GM21825 (cell line): ENCODE data around the gene SAG.
A peak's percentile ranks its signal among the peaks of the same experiment; 100 is the strongest.
"Not testable (repeated sequence)": the region's sequence is repeated elsewhere in the genome, so short reads cannot be mapped to it uniquely, and the experiment has no call there.

Experiments used
- ATAC-seq: cut with Tn5 transposase; IDR thresholded peaks from one replicate; pipeline ENCODE4 v1.9.1; 2021; ENCODE audit warnings: mild to moderate bottlenecking, moderate library complexity; ENCODE audit not compliant: unreplicated experiment

The SAG gene

DNA sequence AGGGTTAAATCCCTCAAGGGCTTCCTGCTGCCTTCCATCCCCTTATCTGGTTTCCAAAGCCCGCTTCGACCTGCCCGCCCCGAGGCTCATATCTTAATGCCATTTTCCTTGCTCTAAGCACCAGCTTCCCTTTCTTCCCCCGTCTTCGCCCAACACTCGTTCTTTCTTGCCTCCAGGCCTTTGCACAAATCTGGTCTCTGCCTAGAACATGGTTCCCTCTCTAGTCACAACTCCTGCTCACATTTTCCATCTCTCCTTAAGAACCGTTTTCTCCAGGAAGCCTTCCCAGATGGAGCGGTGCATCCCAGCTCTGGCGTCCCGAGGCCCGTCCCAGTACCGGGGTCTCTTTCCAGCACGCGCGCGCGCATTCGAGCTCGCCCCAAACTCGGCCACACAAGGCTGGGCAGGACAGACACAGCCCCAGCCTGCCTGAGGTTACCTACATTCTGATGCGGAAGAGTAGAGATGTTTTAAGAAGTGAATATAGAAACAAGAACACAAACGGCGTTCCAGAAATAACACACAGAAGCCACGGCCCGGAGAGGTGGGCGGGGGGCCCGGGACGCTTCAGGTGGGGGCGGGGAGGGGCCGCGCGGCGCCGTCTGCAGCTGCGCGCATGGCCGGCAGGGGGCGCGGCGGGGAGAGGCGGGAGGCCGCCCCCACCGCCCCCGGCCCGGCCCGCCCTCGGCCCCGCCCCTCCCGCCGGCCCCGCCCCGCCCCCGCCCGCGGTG, 46.3 kb downstream of the SAG start, which contains the start of gene DGKD:
TSS of gene DGKD (plus strand) at position 726 of the 731 bp plus-strand sequence. CDS start 25 bp downstream, outside the sequence.
- ATAC-seq: peak; percentile 47

DNA sequence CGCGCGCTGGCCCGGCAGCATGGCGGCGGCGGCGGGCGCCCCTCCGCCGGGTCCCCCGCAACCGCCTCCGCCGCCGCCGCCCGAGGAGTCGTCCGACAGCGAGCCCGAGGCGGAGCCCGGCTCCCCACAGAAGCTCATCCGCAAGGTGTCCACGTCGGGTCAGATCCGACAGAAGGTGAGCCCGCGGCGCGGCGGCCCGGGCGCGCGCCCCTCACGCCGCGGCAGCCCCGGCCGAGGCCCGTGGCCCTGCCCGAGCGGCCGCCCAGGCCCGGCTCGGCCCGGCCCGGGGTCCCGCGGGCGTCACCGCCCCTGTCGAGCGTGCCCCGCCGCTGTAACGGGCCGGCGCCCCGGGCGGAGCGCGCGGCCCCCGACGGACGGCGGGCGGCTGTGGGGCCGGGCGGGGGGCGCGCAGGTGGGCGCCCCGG, 46.9 kb downstream of the SAG start:
- peak; percentile 7 for ATAC-seq

DNA sequence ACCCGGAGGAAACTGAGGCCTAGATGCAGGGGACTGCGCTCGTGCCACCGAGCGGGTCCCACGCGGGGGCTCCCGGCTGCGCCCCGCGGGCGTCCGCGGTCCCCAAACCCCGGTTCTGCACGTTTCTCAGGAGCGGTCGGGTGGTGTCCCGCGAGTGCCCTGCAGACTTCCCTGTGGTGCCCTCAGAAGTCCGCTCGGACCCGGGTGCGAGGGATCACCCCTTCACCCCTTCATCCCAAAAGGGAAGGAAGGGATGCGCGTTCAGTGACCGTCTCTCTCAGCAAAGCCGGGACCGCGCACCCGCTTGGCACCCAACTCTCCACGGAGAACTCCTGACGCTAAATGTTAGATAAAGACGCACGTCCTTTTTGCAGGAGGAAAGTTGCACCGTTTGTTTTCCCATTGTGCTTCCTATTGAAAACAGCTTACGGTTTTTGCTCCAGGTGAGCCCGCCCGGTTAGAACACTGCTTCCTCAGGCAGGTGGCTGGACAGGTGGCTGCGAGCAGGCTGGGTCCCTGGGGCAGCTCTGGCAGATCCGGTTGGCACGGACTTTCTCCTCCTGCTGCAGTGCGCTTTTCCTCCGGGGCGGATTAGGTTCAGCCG, 47.5 kb downstream of the SAG start:
- peak; percentile 2 for ATAC-seq

DNA sequence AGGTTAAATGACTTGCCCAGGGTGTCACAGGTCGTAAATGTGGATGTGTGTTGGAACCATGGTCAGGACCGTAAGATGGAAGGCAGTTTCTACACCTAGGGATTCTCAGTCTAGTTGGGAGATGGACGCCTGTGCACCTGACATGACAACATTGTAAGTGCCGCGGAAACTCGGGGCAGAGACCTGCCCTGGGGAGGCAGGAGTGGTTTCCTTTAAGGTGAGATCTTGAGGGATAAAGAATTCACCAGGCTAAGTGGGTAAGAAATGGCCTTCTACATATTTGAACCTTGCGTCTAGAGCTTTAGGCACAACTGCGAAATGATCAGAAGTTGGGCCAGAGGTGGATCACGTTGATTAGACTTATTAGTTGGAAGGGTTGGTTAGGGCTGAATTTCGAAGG, 48.3 kb downstream of the SAG start:
- no peak for ATAC-seq

DNA sequence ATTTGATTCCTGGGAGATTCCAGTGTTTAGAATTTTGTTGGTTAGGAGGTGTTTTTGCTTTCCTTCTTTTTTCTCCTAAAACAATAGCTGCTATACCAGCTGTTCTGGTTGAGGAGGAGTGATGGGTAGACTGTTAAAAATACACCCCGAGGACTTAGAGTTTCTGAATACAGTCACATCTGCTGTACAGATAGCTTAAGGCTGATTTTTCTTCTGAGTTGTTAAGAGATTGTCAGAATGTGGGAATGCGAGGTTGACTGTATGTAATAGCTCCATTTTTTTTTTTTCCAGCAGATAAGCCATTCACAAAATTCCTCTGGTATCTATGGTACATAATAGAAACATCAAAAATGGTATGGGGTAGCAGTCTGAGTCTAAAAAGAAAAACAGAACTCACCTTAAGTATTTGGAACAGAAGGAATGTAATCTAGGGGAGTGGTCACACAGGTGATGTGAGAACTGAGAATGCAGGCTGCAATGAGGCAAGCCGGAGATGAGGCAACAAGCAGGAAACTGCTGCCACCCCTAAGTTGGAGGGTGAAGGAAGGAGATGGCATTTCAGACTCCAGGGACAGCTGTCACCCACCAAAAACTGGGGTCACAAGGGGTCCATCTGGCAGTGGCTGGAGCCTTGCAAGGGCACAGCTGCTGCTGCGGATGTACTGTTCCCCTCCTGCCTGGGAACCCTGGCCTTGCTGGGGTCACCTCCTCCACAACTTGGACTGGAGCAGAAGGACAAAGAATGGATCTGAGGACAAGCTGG, 49.1 kb downstream of the SAG start:
- ATAC-seq: no peak

DNA sequence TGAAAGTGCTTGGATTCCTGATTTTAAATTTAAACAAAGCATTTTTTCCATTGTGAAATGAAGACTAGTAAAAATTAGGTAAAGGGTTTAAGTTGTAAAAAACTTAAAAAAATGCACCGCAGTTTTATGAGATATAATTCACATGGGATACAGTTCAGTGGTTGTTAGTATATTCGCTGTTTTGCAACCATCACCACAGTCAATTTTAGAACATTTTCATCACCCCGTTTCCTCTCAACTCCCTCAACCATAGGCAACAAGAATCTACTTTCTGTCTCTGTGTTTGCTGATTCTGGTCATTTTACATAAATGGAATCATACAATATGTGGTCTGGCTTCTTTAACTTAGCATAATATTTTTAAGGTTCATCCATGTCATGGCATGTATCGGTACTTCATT, 50.7 kb downstream of the SAG start:
- no peak for ATAC-seq

DNA sequence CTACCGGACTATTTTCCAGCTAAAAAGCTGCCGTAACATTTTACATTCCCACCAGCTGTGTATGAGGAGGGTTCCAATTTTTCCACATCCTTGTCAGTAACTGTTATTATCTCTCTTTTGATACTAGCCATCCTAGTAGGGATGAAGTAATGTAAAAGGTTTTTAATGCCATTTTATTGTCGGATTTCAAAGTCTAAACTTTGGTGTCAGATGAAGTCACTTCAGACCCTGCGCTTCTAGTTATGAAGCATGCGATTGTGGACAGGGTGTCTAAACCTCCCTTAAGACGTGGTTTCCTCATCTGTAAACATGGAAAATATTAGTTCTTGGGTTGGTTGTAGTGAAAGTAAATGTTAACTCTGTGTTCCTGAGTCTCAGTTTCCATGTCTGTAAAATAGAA, 51.3 kb downstream of the SAG start:
- no peak for ATAC-seq

DNA sequence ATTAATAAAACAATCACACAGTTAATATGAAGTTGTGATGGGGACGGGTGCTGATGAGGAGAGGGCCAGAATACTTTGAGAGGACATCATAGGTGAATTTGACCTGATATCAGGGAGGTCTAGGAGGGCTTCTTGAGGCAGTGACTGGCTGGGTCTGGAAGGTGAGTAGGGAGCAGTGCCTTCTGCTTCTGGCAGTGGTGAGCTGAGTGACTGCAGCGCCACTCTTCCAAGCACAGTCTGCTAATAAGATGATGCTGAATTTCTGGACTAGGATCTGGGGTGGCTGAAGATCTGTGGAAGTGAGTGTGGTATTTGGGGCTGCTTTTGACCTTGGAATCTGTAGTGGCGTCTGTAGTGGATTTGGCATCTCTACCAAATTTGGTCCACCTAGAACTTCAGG, 52.2 kb downstream of the SAG start:
- no peak for ATAC-seq

DNA sequence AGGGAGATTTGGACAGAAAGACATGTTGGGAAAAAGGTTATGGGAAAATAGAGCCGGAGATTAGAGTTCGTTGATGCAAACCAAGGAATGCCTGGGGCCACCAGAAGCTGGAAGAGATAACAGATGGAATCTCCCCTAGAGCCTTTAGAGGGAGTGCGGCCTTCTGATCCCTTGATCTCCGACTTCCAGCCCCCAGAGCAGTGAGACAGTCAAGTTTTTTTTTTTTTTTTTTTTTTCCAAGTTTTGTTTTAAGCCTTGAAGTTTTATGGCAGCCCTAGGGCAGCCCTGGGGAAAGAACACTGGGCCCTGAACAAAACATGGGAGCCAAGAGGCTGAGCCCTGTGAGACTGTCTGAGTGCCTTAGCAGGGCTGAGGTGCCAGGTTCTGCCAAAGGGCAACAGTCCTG, 53.2 kb downstream of the SAG start:
- no peak for ATAC-seq

DNA sequence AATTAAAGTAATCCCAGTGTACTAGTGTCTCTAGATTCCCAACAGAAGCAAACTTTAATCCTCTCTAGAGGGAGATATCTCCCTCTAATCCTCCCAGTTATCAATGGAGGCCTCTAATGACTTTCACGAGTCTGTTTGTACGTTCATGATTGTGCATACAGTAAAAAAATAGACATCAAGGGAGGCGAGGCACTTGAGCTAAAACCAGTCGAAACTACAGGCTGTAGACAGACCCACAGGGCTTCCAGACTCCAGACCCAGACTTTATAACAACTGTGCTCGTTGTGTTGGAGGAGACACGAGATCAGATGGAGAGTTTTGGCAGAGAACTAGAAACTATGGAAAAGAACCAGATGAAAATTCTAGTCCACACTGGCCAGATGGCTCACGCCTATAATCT, 53.7 kb downstream of the SAG start:
- no peak for ATAC-seq

DNA sequence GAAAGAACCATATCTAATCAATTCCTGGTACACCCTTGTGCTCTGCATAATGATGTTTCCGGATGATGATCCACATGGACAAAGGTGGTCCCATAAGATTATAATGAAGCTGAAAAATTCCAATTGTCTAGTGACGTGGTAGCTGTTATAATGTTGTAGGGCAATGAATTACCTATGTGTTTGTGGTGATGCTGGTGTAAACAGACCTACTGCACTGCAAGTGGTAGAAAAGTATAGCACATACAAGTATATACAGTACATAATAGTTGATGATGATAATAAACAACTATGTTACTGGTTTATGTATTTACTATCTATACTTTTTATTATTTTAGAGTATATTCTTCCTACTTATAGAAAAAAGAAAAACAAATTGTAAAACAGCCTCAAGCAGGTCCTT, 55.1 kb downstream of the SAG start:
- no peak for ATAC-seq

DNA sequence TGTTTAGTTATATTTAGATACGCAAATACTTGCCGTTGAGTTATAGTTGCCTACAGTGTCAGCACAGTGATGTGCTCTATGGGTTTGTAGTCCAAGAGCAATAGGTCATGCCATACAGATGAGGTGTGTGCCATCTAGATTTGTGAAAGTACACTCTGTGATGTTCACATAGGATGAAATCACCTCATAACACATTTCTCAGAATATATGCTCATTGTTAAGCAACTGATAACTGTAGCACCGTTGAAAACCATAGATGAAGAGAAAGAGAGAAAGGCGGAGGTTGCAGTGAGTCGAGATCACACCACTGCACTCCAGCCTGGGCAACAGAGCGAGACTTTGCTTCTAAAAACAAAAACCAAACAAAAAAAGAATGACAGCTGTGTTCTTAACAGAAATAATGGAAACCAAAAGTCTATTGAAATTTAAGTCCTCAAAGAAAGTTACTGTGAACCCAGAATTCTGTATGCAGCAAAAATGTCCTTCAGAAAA, 56.2 kb downstream of the SAG start:
- peak; percentile 53 for ATAC-seq

DNA sequence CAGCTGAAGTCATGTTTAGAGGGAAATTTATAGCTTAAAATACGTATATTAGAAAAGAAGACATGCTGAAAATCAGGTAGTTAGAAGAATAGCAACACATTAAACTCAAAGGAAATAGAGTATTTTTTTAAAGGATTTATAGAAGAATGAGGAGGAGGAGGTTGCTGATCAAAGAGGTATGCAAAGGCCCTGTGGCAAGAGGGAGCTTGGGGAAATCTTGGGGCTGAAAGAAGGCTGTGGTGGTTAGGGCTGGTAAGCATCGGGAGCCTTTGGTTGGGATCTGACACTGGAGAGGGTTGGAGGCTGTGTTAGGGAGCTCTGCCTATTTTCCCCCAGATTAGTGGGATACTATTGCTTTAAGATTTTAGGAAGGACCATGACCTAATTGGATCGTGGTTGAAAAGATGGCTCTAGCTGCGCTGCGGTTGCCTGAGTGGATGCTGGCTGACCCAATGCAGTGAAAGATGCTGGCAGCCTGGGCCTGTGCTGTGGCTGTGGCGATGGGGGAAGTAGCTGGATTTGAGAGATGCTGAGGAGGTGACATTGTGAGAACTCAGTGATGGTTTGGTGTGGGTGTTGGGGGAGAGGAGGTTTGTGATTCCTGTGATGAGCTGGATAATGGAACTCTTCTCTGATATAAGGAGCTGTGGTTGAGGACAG, 58.4 kb downstream of the SAG start:
- no peak for ATAC-seq

DNA sequence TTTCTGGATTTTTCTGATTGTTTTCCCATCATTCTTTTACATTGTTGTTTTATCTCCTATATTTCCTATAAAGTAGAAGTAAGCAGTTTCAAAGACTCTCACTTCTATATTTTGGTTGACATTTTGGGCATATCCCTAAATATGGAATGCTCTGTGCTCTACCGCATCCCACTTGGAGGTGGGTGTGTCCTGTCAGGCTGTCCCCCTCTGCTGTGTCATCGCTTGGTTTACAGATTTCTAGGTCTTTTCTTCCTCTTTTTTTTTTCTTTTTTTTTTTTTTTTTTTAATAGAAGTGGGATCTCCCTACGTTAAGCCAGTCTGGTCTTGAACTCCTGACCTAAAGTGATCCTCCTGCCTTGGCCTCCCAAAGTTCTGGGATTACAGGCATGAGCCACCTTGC, 60.0 kb downstream of the SAG start:
- no peak for ATAC-seq

DNA sequence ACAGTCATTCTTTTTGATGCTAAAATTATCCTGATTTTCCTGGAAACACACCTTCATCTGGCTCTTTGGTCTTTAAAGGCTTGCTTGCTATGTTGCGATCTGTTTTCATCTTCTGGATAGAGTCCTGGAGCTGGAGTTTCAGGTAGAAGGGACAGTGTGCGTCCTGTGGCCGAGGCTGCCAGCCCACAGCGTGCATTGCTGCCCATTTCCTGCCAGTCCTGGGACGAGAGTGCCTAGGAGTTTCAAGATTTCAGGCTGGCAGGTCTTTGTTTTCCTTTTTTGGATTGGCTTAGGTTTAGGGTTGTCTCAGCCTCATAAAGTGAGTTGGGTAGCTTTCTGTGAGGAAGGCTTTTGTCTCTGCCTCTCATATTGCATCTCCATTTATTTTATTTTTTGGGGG, 61.1 kb downstream of the SAG start:
- no peak for ATAC-seq

DNA sequence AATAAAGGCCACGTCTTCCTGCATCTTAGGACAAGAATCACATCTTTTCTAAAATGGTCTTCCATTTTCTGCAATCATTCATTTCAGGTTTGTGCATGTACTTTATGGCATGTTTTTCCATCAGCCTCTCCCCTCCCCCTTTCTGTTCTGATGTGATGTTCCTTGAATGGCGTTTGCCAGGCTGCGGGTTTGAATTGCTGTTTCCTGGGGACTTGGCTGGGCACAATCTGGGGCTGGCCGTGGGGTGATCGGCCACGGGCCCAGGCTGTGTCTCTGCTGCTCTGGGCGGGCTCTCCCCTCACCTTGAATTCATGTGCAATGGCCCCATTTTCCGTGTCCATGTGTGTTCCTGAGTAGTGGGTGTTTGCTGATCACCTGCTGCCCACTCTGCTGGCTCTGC, 61.8 kb downstream of the SAG start:
- ATAC-seq: no peak

DNA sequence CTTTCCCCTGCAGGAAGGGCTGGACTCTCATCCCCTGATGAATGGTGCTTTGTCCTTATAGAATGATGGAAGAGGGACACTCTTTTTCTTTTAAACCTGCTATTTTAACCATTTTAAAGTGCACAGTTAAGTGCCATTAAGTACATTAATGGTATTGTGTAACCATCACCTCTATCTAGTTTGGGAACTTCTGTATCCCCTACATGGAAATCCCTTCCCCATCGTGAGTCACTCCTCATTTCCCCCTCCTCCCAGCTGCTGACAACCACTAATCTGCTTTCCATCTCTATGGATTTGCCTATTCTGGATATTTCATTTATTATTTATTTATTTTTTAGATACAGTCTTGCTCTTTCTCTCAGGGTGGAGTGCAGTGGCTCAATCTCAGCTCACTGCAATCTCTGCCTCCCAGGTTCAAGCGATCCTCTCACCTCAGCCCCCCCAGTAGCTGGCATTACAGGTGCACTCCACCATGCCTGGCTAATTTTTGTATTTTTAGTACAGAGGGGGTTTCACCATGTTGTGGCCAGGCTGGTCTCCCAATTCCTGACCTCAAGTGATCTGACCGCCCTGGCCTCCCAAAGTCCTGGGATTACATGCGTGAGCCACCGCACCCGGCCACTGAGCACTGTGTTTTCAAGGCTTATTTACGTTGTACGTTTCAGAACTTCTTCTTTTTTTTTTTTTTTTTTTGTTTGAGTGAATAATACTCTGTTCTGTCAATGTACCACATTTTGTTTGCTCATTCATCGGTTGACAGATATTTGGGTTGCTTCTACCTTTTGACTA, 62.5 kb downstream of the SAG start:
- no peak for ATAC-seq

DNA sequence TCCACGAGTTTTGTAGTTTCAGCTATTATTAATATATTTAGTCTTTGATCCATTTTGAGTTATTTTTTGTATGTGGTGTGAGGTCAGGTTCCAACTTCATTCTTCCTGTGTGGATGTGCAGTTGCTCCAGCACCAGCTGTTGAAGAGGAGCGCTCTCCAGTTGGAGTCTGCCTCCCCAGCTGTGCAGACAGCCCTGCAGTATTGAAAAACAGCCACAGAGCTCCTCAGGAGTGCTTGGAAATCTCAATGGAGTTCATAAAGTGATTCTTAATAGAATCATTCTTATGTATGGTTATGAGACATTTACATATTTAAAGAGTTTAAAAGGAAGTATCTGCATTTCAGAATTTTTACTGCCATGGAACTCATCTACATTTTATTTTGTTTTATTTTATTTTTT, 64.0 kb downstream of the SAG start:
- no peak for ATAC-seq

DNA sequence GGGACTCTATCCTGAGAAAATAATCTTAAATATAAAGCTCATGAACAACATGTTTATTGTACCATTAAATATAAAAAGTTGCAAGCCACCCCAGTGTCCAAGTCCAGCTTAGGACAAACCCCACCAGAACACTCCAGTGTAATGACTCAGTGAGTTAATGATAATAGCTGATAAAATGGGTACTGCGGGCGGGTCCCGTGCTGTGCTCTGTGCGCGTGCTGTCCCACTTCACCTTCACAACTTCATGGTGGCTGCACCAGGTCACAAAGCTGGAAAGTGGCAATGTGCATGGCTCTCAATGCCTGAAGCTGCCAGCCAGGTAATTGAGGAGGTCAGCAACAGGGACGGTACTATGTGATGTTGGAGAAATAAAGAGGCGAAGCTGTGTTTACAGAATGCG, 65.2 kb downstream of the SAG start:
- no peak for ATAC-seq

DNA sequence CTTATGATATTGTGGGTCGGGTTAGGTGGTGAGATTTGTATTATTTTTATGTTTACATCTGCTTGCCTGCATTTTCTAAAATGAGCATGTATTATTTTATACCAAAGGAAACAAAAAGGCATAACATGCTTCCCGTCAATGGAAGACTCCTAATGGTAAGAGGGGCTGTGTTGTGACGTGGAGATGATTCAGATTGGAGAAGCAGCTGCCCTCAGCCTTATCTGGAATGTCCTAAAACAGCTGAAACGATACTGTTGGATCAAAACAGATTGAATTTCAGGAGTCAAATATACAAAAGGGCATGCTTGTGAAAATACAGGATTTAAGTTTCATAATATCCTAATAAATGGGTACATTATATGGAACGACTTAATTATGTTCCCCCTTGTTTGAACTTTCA, 65.7 kb downstream of the SAG start:
- no peak for ATAC-seq

DNA sequence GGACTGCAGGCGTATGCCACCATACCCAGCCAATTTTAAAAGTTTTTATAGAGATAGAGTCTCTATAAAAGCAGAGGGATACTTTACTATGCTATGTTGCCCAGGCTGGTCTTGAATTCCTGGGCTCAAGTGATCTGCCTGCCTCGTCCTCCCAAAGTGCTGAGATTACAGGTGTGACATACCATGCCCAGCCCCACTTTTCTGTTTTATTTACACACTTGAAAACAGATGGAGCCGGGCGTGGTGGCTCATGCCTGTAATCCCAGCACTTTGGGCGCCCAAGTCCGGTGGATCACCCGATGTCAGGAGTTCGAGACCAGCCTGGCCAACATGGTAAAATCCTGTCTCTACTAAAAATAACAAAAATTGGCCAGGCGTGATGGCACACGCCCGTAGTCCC, 67.2 kb downstream of the SAG start:
- not testable (repeated sequence) for ATAC-seq
